Spleen (tissue), 11 donors: ENCODE measurements around the gene SNX11. TPM values are rescaled to one million over a fixed set of nuclear protein-coding genes. Genes with fewer than 3 reads are reported as not detected.

Source experiments
- DNase-seq: peaks from one replicate; pipeline ENCODE4 v3.0.0-alpha.2; 2020
- H3K27ac ChIP-seq, 8 donors: fragments of 200-600 bp; sonication (generic) in 7 of 8; 1 replicate in 4 of 8; 2 replicates in 4 of 8; pipeline versions ENCODE4 v1.5.0 to v1.8.0; 2016 to 2021; ENCODE audit warnings: inconsistent platforms in 4 of 8, mild to moderate bottlenecking in 4 of 8, moderate library complexity in 1 of 8
- H3K27me3 ChIP-seq, 7 donors: fragments of 200-600 bp; sonication (generic) in 6 of 7; replicated peaks in 1 of 7; 1 replicate in 4 of 7; 2 replicates in 3 of 7; pipeline versions ENCODE4 v1.5.0 to v1.8.0; 2016 to 2021; ENCODE audit warnings: inconsistent platforms in 3 of 7, mild to moderate bottlenecking in 1 of 7
- H3K36me3 ChIP-seq, 6 donors: fragments of 200-600 bp; sonication (generic) in 5 of 6; 1 replicate in 4 of 6; 2 replicates in 2 of 6; pipeline versions ENCODE4 v1.5.0 to v1.8.0; 2016 to 2021; ENCODE audit warnings: inconsistent platforms in 2 of 6
- H3K4me1 ChIP-seq, 6 donors: fragments of 200-600 bp; sonication (generic) in 5 of 6; 1 replicate in 3 of 6; 2 replicates in 3 of 6; pipeline versions ENCODE4 v1.5.0 to v1.8.0; 2016 to 2021; ENCODE audit warnings: inconsistent platforms in 3 of 6
- H3K4me3 ChIP-seq, 8 donors: fragments of 200-600 bp; sonication (generic) in 7 of 8; 1 replicate in 4 of 8; 2 replicates in 4 of 8; pipeline versions ENCODE4 v1.5.0 to v1.8.0; 2016 to 2021; ENCODE audit warnings: inconsistent platforms in 4 of 8, mild to moderate bottlenecking in 4 of 8, moderate library complexity in 2 of 8
- H3K9me3 ChIP-seq, 8 donors: fragments of 200-600 bp; sonication (generic) in 7 of 8; 1 replicate in 4 of 8; 2 replicates in 4 of 8; pipeline versions ENCODE4 v1.5.0 to v1.8.0; 2016 to 2021; ENCODE audit warnings: inconsistent platforms in 4 of 8
- POLR2A ChIP-seq, 3 donors: fragments of 450-650 bp; IDR thresholded peaks; one replicate each; pipeline ENCODE4 v1.5.1; 2017; ENCODE audit warnings: antibody characterized with exemption in 3 of 3, mild to moderate bottlenecking in 1 of 3
- POLR2AphosphoS5 ChIP-seq, 3 donors: sonication (generic); formaldehyde crosslinking; IDR thresholded peaks; one replicate each; pipeline ENCODE4 v1.5.1; 2017; ENCODE audit warnings: antibody characterized with exemption in 3 of 3
- WGBS, 5 donors: extraction: QIAGEN DNeasy Blood & Tissue Kit in 3 of 5; methylation state at CpG; one replicate each; pipeline versions ENCODE4 v1.1.5 to v1.1.7; 2013 to 2018; 5-methylcytosine and 5-hydroxymethylcytosine counted together
- intact Hi-C: fragments of 100-400 bp; cut with DNase I; formaldehyde crosslinking; loops from one replicate; pipeline ENCODE4 v1.15.0; 2023; ENCODE audit warnings: low total_unique reads
- microRNA-seq, 3 donors: library from miRNA; unstranded; fragments of <30 nt; microRNA quantifications; one replicate each; pipeline versions ENCODE4 to v1.1.0, GENCODE V29; 2019 to 2020
- polyA plus RNA-seq, 3 donors: library from polyadenylated mRNA; stranded (reverse); fragments of 200-250 nt; gene quantifications; one replicate each; pipeline ENCODE4 v1.2.1, GENCODE V29; 2013
- small RNA-seq, 4 donors: library from RNA; depleted of rRNA; stranded (forward); fragments of <200 nt; gene quantifications; one replicate each; pipeline ENCODE3, GENCODE V24; 2016
- total RNA-seq, 7 donors: library from RNA; depleted of rRNA in 3 of 7; stranded (reverse); fragments of >200 nt in 3 of 7; fragmentation: NEBNext Ultra II Directional in 4 of 7; extraction: Animal tissue kit (Norgen Biotek cat#: 25700) in 4 of 7; gene quantifications; one replicate each; pipeline versions ENCODE4 v1.1.0 to v1.2.1, GENCODE V29; 2016 to 2021
- TF ChIP-seq, protein P1 (sequence below), 11 experiments: fragments of 200-600 bp in 7 of 11; fragments of 450-650 bp in 4 of 11; sonication (generic) in 4 of 11; IDR thresholded peaks in 8 of 11; conservative IDR thresholded peaks in 3 of 11; 1 replicate in 7 of 11; 2 replicates in 4 of 11; pipeline versions ENCODE4 v1.4.0 to v1.8.0; 2016 to 2021; ENCODE audit warnings: antibody characterized with exemption in 11 of 11, inconsistent platforms in 4 of 11, mild to moderate bottlenecking in 1 of 11
- donor health status: healthy with polysubstance abuse.
- donor health status: DM: no; HTN: no; CAD: no; lungs with moderate emphysema.
- donor health status: DM: no; HTN: no; CAD: no.
- donor health status: Bipolar disorder and iron deficiency.
- donor health status: healthy.
- donor health status: DM: no; HTN: no; CAD: no.
- donor health status: DM: yes; HTN: yes; CAD: no.

The SNX11 gene
- total and polyA plus RNA-seq, 10 donors, result 17.6 to 45.4 (median 34.9) TPM

DNA sequence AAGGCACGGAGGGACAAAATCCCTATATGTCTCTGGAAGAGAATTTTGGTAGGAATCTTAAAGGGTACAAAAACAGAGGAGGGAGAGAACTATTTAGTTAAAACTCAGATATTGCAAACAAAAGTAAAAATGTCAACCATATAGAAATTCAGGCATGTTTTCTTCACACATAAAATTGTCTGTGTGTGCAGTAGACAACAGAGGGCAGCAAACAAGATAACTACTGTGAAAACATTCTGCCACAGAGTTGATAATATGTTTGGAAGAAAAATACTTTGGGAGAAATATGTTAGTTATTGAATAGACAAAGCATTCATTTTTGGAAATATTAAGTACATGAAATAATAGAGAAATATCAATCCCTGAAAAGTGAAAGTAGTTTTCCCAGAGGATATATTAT is 56.2 kb downstream of the SNX11 start:
- DNase-seq, result no peak
- WGBS, 5 donors, result 94 to 98% (median 96%) methylated on average over 1 of the region's 1 CpG
- H3K27ac ChIP-seq, result no peak overlapping the region
- intact Hi-C loops, result no loop called here
- H3K4me3 ChIP-seq, result no peak overlapping the region
- H3K4me1 ChIP-seq, result peaks cover 0 to 15% (median 0%) of the 10 kb centered on the region in 6 donors
- no peaks in the 10 kb centered on the region for H3K9me3 ChIP-seq
- TF ChIP-seq, protein P1, sequence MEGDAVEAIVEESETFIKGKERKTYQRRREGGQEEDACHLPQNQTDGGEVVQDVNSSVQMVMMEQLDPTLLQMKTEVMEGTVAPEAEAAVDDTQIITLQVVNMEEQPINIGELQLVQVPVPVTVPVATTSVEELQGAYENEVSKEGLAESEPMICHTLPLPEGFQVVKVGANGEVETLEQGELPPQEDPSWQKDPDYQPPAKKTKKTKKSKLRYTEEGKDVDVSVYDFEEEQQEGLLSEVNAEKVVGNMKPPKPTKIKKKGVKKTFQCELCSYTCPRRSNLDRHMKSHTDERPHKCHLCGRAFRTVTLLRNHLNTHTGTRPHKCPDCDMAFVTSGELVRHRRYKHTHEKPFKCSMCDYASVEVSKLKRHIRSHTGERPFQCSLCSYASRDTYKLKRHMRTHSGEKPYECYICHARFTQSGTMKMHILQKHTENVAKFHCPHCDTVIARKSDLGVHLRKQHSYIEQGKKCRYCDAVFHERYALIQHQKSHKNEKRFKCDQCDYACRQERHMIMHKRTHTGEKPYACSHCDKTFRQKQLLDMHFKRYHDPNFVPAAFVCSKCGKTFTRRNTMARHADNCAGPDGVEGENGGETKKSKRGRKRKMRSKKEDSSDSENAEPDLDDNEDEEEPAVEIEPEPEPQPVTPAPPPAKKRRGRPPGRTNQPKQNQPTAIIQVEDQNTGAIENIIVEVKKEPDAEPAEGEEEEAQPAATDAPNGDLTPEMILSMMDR (IDR thresholded peaks at IDR 0.05 in 8 of 11, conservative IDR thresholded peaks at IDR 0.05 in 3 of 11), result no peak
- TF ChIP-seq POLR2AphosphoS5 (IDR thresholded peaks at IDR 0.05) (no peak), POLR2A (IDR thresholded peaks at IDR 0.05) (no peak)
- H3K36me3 ChIP-seq, result peaks cover 0 to 22% (median 0%) of the 10 kb centered on the region in 6 donors
- H3K27me3 ChIP-seq, result peaks cover 0 to 18% (median 0%) of the 10 kb centered on the region in 7 donors

DNA sequence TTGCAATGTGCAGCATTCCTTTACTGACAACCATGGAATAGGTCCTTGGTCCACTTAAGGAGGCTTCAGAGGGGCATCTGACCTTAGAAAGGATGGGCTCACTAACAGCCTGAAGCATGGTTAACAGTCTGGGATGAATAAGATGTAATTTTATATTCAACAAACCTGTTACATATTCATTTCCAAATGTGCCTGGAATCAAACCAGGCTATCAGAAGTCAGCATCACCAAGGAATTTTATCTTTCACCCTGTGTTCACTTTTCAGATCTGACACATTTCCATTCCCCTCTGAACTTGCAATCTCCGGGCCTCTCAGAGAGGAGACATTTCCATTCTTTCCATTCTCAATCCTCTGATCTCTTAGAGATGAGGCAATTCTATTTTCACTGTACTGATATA is 62.4 kb downstream of the SNX11 start:
- Histone ChIP-seq H3K27me3 (peaks cover 0 to 20% (median 0%) of the 10 kb centered on the region in 7 donors), H3K4me3 (no peak overlapping the region), H3K36me3 (peaks cover 0 to 9% (median 0%) of the 10 kb centered on the region in 6 donors), H3K4me1 (no peaks in the 10 kb centered on the region), H3K9me3 (no peaks in the 10 kb centered on the region), H3K27ac (no peak overlapping the region)
- no peak for DNase-seq
- TF ChIP-seq POLR2AphosphoS5 (IDR thresholded peaks at IDR 0.05) (no peak), POLR2A (IDR thresholded peaks at IDR 0.05) (no peak)
- TF ChIP-seq, protein P1 (IDR thresholded peaks at IDR 0.05 in 8 of 11, conservative IDR thresholded peaks at IDR 0.05 in 3 of 11), result no peak
- intact Hi-C loops, result no loop called here
- 84 to 95% (median 90%) methylated on average over 1 of the region's 1 CpG for WGBS, 5 donors

Small RNAs within 50 kb of the gene (microRNA-seq; reads per million reads assigned to microRNA genes)
- 0 reads per million in 3 donors for gene MIR1203

Small RNAs within 50 kb of the gene (small RNA-seq; reads per million reads assigned to genes)
- gene AC004477.2, result 0 reads per million in 4 donors
- 0 reads per million in 4 donors for gene MIR1203
- gene RNU6-1201P, result 0 to 0.14 (median 0) reads per million in 4 donors

Other genes with a start within 250 kb of the SNX11 start
- gene SP2, start 211.5 kb upstream of the SNX11 start, total RNA-seq, result 10 to 100 TPM; 11.9 to 22.6 (median 18.2) TPM
- gene SP2, start 211.5 kb upstream of the SNX11 start, polyA plus RNA-seq, result 10 to 100 TPM in 1 of 3 donors, 1 to 10 TPM in 2; 4.5 to 10.7 (median 5.5) TPM
- 10 to 100 TPM; 23.6 to 28.9 (median 28.1) TPM for gene PNPO, start 166.2 kb upstream of the SNX11 start, total RNA-seq
- 10 to 100 TPM in 1 of 3 donors, 1 to 10 TPM in 2; 6.1 to 13.0 (median 8.5) TPM for gene PNPO, start 166.2 kb upstream of the SNX11 start, polyA plus RNA-seq
- gene PRR15L, start 149.9 kb upstream of the SNX11 start, total RNA-seq, result not detected
- under 1 TPM in 1 of 3 donors, not detected in 2; 0.16 TPM for gene PRR15L, start 149.9 kb upstream of the SNX11 start, polyA plus RNA-seq
- 100 to 1,000 TPM; 216 to 380 (median 235) TPM for gene CDK5RAP3, start 136.7 kb upstream of the SNX11 start, total RNA-seq
- 1,000 to 10,000 TPM in 1 of 3 donors, 100 to 1,000 TPM in 2; 328 to 1,020 (median 665) TPM for gene CDK5RAP3, start 136.7 kb upstream of the SNX11 start, polyA plus RNA-seq
- gene COPZ2, start 70.0 kb upstream of the SNX11 start, total RNA-seq, result 10 to 100 TPM in 3 of 7 donors, 1 to 10 TPM in 4; 6.0 to 15.0 (median 9.0) TPM
- gene COPZ2, start 70.0 kb upstream of the SNX11 start, polyA plus RNA-seq, result 1 to 10 TPM; 7.3 to 9.6 (median 8.5) TPM
- 100 to 1,000 TPM; 111 to 242 (median 142) TPM for gene NFE2L1, start 59.4 kb upstream of the SNX11 start, total RNA-seq
- 10 to 100 TPM; 21.2 to 59.5 (median 25.7) TPM for gene NFE2L1, start 59.4 kb upstream of the SNX11 start, polyA plus RNA-seq
- 10 to 100 TPM; 21.6 to 36.2 (median 29.8) TPM for gene CBX1, start 6.3 kb upstream of the SNX11 start, total RNA-seq
- gene CBX1, start 6.3 kb upstream of the SNX11 start, polyA plus RNA-seq, result 10 to 100 TPM; 19.6 to 29.8 (median 27.4) TPM